Nephron progenitor cell (in vitro differentiated cells): Measurements from ENCODE around the gene KIAA1217.
"Not testable (repeated sequence)": the region's sequence is repeated elsewhere in the genome, so short reads cannot be mapped to it uniquely, and the experiment has no call there.

Source experiments
- DNase-seq: peaks from one replicate; pipeline ENCODE4 v3.0.0; 2021
- H3K27ac Mint-ChIP-seq: 2 replicates; pipeline ENCODE4 v1.8.0; 2021; ENCODE audit warnings: mild to moderate bottlenecking, moderate library complexity, mixed read lengths
- H3K27me3 Mint-ChIP-seq: 2 replicates; pipeline ENCODE4 v1.8.0; 2021; ENCODE audit warnings: mild to moderate bottlenecking, low read depth, mixed read lengths; ENCODE audit not compliant: poor library complexity
- H3K36me3 Mint-ChIP-seq: 2 replicates; pipeline ENCODE4 v1.8.0; 2021; ENCODE audit warnings: low read depth, mixed read lengths
- H3K4me1 Mint-ChIP-seq: 2 replicates; pipeline ENCODE4 v1.8.0; 2021; ENCODE audit warnings: mixed read lengths
- H3K4me3 Mint-ChIP-seq: 2 replicates; pipeline ENCODE4 v1.8.0; 2021; ENCODE audit warnings: mild to moderate bottlenecking, moderate library complexity, mixed read lengths
- H3K9me3 Mint-ChIP-seq: 2 replicates; pipeline ENCODE4 v1.8.0; 2021; ENCODE audit warnings: mild to moderate bottlenecking, moderate library complexity, mixed read lengths
- TF ChIP-seq, protein P1 (sequence below): fragments of 200-600 bp; sonication (generic); IDR thresholded peaks from 2 replicates; pipeline ENCODE4 v1.5.0; 2021; ENCODE audit warnings: antibody characterized with exemption

KIAA1217 gene

DNA sequence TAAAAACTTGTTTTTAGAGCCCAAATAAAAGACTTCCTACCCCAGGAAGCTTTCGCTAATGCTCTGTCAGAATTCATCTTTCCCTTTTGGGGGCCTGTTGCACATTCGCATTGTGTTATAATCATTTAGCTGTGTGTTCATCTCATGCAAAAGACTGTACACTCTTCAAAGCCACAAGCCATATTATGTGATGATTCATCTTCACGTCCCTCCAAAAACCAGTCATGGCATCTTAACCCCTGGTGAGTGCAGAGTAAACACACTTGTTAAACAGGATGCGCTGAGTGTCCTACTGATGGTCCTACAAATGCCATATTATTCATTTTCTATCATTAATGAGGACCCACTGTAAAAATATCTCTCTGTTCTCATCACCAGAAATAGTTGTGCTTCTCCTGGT is 235.4 kb downstream of the KIAA1217 start:
- Mint-ChIP-seq H3K4me1 (peaks cover 51% of the 10 kb centered on the region), H3K36me3 (peaks cover 54% of the 10 kb centered on the region), H3K27ac (no peak overlapping the region), H3K27me3 (peaks cover 4% of the 10 kb centered on the region), H3K4me3 (no peak overlapping the region), H3K9me3 (no peaks in the 10 kb centered on the region)
- DNase-seq: no peak
- TF ChIP-seq, protein P1, sequence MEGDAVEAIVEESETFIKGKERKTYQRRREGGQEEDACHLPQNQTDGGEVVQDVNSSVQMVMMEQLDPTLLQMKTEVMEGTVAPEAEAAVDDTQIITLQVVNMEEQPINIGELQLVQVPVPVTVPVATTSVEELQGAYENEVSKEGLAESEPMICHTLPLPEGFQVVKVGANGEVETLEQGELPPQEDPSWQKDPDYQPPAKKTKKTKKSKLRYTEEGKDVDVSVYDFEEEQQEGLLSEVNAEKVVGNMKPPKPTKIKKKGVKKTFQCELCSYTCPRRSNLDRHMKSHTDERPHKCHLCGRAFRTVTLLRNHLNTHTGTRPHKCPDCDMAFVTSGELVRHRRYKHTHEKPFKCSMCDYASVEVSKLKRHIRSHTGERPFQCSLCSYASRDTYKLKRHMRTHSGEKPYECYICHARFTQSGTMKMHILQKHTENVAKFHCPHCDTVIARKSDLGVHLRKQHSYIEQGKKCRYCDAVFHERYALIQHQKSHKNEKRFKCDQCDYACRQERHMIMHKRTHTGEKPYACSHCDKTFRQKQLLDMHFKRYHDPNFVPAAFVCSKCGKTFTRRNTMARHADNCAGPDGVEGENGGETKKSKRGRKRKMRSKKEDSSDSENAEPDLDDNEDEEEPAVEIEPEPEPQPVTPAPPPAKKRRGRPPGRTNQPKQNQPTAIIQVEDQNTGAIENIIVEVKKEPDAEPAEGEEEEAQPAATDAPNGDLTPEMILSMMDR: no peak

DNA sequence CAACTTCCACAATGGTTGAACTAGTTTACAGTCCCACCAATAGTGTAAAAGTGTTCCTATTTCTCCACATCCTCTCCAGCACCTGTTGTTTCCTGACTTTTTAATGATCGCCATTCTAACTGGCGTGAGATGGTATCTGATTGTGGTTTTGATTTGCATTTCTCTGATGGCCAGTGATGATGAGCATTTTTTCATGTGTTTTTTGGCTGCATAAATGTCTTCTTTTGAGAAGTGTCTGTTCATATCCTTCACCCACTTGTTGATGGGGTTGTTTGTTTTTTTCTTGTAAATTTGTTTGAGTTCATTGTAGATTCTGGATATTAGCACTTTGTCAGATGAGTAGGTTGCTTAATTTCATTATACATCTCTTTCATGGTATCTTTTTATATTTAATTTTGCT is 237.0 kb downstream of the KIAA1217 start:
- not testable (repeated sequence) for H3K27ac Mint-ChIP-seq, H3K9me3 Mint-ChIP-seq, H3K4me3 Mint-ChIP-seq, DNase-seq, H3K27me3 Mint-ChIP-seq
- Mint-ChIP-seq H3K4me1 (peaks cover 46% of the 10 kb centered on the region), H3K36me3 (peaks cover 40% of the 10 kb centered on the region)

DNA sequence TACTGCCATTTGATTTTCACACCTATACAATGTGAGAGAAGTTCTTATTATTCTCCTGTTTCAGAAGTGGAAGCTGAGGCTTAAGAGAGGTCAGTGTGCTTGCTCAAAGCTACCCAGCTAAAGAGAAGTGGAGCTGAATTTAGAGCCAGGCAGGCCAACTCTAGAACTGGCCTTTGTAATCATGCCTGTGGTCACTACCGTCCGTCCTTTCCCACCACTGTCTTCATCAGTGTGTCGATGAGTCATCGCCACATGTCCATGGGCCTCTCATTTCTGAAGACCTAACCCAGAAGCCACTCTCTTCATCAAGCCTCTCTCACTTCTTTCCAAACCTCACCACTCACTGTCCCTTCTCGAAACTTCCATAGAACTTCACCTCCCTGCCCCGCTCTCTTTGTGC is 237.8 kb downstream of the KIAA1217 start:
- peaks cover 46% of the 10 kb centered on the region for H3K4me1 Mint-ChIP-seq
- no peak for DNase-seq
- H3K27ac Mint-ChIP-seq: no peak overlapping the region
- no peak overlapping the region for H3K4me3 Mint-ChIP-seq
- peaks cover 38% of the 10 kb centered on the region for H3K36me3 Mint-ChIP-seq
- TF ChIP-seq, protein P1: no peak
- H3K27me3 Mint-ChIP-seq: no peaks in the 10 kb centered on the region
- no peaks in the 10 kb centered on the region for H3K9me3 Mint-ChIP-seq

DNA sequence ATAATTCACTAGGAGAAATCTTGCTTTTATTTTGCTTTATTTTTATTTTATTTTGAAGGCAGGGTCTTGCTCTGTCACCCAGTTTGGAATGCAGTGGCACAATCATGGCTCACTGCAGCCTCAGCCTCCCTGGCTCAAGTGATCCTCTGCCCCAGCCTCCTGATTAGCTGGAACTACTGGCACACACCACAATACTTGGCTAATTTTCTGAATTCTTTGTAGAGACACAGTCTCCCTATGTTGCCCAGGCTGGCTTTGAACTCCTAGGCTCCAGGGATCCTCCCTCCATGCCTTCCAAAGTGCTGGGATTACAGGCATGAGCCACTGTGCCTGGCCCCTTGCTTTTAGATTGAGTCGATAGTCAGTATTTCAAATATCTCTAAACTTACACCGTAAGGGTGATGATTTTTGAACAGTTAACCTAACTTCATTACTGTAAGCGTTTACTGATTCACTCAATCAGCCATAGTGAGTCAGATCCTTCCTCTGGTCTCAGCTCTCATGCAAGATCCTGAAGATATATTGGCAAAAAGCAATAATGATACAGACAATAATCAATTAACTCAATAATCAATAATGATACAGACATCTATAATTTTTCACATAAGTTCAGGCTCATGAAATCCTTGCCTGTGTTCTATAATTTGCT is 239.5 kb downstream of the KIAA1217 start:
- TF ChIP-seq, protein P1: no peak
- Mint-ChIP-seq H3K4me1 (peaks cover 39% of the 10 kb centered on the region), H3K4me3 (no peak overlapping the region), H3K27me3 (no peaks in the 10 kb centered on the region), H3K36me3 (peaks cover 38% of the 10 kb centered on the region), H3K27ac (no peak overlapping the region), H3K9me3 (no peaks in the 10 kb centered on the region)
- no peak for DNase-seq

DNA sequence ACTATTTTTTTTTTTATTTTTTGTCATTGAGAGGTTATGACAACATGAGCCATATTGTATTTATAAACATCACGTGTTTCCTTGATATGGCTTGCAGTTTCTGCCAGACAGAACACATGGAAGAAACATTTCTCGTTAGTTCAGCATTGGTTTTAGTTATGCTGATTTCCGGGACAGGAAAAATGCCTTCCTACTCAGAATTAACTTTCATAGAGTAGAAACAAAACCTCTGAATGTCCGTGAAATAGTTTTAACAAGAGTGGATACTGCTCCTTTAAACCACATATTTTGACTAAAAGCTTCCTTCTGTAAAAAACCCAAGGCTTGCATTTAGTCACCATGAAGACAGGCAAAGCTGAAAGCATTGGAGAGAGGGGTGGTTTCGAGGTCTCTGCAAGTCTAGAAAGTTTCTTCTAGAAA is 240.4 kb downstream of the KIAA1217 start:
- Mint-ChIP-seq H3K27ac (no peak overlapping the region), H3K4me3 (no peak overlapping the region), H3K9me3 (no peaks in the 10 kb centered on the region), H3K36me3 (peaks cover 29% of the 10 kb centered on the region), H3K27me3 (no peaks in the 10 kb centered on the region), H3K4me1 (peaks cover 40% of the 10 kb centered on the region)
- TF ChIP-seq, protein P1: no peak
- DNase-seq: no peak

DNA sequence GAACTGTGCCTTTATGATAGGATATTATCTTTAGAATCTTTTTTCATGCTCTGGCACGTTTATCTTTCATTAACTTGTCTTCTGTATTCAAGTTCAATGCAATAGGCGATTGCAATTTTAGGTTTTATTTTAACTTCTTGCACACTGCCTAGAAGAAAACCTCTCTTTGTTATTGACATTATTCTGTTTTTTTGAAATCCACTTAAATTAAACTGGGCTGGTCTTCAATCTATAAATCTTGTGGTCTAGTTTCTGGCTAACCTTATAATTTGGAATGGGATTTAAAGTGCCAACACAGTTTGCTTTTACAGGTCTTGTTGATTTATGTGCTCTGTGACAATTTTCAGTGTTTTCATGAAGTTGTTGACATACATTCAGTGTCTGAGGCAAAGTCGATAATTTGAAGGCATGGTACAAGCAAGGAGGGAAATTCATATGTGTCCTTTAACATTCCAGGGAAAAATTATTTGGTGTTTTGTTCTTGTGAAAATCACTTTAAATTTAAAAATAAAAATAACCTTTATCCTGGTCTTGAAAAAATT is 240.9 kb downstream of the KIAA1217 start:
- Mint-ChIP-seq H3K27me3 (no peaks in the 10 kb centered on the region), H3K4me1 (peaks cover 41% of the 10 kb centered on the region), H3K4me3 (no peak overlapping the region)

More for the DNA sequence above, 240.9 kb downstream of the KIAA1217 start:
- no peak for DNase-seq
- H3K27ac Mint-ChIP-seq: peak overlapping the region; percentile 55
- H3K36me3 Mint-ChIP-seq: peaks cover 24% of the 10 kb centered on the region
- no peaks in the 10 kb centered on the region for H3K9me3 Mint-ChIP-seq
- TF ChIP-seq, protein P1: no peak
